Rectal smooth muscle tissue (tissue), 1 donor: ENCODE data around the gene ZNF430.

Experiments
- H3K27ac ChIP-seq: one replicate; pipeline ENCODE4 v1.7.0; 2013; ENCODE audit warnings: low read depth, low read length, inconsistent platforms
- H3K27me3 ChIP-seq: one replicate; pipeline ENCODE4 v1.7.0; 2013; ENCODE audit warnings: low read length; ENCODE audit not compliant: control insufficient read depth, insufficient read depth
- H3K36me3 ChIP-seq: one replicate; pipeline ENCODE4 v1.7.0; 2013; ENCODE audit warnings: low read length; ENCODE audit not compliant: control insufficient read depth, insufficient read depth
- H3K4me1 ChIP-seq: one replicate; pipeline ENCODE4 v1.7.0; 2013; ENCODE audit warnings: low read length; ENCODE audit not compliant: control insufficient read depth, insufficient read depth
- H3K4me3 ChIP-seq: one replicate; pipeline ENCODE4 v1.7.0; 2013; ENCODE audit warnings: low read length
- H3K9ac ChIP-seq: one replicate; pipeline ENCODE4 v1.7.0; 2013; ENCODE audit warnings: low read length

Gene ZNF430

DNA sequence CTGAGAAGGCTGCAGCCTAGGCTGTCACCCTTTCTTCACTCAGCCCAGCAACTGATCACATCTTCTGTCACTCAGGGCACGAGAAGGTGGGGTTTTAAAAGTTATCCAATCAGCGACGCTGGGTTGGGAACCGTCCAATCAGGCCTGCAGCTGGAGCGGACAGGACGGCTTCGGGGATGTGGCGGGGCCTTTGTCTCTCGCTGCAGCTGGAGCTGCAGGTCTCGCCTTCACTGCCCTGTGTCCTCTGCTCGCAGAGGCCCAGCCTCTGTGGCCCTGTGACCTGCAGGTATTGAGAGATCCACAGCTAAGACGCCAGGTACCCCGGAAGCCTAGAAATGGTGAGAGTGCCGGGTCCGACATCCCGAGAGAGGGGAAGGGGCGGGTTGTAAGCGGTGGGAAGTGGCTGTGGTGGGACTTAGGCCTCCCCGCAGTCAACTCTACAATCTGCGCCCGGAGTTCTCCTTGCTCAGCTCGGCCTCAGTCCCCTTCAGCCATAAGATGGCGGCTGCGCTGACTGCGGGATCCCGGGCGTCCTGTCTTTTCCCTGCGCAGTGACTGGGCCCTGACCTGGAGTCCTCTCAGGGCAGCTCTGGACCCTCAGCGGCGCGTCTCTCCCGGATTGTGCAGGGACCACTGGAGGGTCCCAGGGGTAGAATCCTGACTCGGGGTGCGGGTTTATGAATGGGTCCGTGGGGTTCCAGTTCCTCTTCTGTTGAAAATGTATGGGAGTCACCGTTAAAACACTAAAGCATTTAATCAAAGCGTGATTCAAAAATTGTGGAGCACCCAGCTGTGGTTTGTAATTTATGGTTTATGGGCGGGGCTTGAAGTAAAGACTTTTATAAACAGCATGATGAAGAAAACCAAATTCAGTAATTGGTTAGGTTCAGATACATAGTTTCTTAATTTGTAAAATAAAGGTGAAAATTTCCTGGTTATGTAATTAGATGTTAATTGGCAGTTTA lies 61.8 kb downstream of the ZNF430 start, which contains the start of gene ZNF714:
TSS of gene ZNF714 (plus strand) at position 193 of the 965 bp plus-strand sequence. CDS start 16,066 bp downstream, outside the sequence.
- Histone ChIP-seq H3K4me3 (peak within 1 kb of the TSS; percentile 70), H3K9ac (peak within 1 kb of the TSS; percentile 6), H3K4me1 (no peaks in the 10 kb centered on the region), H3K27ac (peak within 1 kb of the TSS; percentile 59), H3K27me3 (no peaks in the 10 kb centered on the region), H3K36me3 (no peaks in the 10 kb centered on the region)

DNA sequence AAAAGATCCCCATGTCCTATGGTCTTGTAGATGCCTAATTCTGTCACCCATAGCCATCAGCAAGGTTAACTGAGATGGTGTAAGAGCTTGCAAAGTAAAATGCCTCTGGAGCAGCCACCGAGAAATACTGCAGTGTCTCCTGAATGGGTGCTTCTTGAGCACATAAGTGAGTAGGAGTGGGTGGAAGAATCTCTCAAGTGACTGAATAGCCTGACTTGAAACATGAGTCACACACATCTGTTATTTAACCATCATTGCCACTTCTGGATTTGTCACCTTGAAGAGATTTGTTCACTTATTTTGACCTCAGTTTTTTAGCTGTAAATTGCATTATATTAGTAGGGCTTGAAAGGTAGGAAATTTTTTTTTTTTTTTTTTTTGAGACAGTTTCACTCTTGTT lies 63.9 kb downstream of the ZNF430 start:
- no peaks in the 10 kb centered on the region for H3K4me1 ChIP-seq
- no peak overlapping the region for H3K4me3 ChIP-seq
- H3K9ac ChIP-seq = no peak overlapping the region
- no peaks in the 10 kb centered on the region for H3K36me3 ChIP-seq
- no peak overlapping the region for H3K27ac ChIP-seq
- no peaks in the 10 kb centered on the region for H3K27me3 ChIP-seq

DNA sequence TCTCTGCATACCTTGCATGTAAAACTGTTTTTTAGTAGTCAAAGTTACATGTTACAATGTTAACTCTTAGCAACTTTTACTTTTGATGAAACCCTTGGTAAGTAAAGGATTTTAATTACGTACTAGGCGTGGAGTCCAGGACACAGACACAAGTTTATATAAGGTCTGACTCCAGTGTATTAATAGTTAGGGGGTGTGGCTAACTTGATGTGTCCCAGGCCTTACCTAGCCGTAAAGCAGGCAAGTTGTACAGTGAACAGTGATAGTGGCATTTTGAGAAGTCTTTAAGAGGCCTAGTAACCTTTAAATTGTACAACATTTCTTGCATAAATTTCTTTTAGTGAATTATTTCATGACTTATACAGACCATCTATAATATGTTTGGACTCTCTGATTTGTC lies 67.4 kb downstream of the ZNF430 start:
- Histone ChIP-seq H3K27me3 (no peaks in the 10 kb centered on the region), H3K9ac (no peak overlapping the region), H3K4me3 (no peak overlapping the region), H3K27ac (no peak overlapping the region), H3K36me3 (no peaks in the 10 kb centered on the region), H3K4me1 (peaks cover 5% of the 10 kb centered on the region)

DNA sequence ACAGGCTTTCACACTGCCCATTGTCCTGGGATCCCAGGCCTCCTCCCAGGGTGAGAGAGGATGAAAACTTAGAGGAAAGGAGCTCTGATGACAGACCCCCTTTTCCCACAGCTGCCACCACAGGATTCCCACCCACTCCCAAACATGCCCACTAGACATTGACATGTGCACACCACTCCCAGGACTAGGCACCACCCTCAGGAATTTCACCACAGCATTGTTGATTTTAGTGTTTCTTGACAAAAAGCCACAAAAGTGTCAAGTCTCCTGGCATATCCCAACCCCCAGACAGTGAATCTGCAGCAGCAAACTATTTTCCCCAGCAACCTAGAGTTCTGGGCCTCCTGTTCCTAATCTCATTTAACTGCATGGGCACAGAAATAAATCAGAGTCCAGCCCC lies 71.7 kb downstream of the ZNF430 start:
- H3K4me3 ChIP-seq = no peak overlapping the region
- H3K4me1 ChIP-seq = peaks cover 5% of the 10 kb centered on the region
- peak overlapping the region; percentile 45 for H3K27ac ChIP-seq
- H3K9ac ChIP-seq = no peak overlapping the region
- no peaks in the 10 kb centered on the region for H3K27me3 ChIP-seq
- no peaks in the 10 kb centered on the region for H3K36me3 ChIP-seq

DNA sequence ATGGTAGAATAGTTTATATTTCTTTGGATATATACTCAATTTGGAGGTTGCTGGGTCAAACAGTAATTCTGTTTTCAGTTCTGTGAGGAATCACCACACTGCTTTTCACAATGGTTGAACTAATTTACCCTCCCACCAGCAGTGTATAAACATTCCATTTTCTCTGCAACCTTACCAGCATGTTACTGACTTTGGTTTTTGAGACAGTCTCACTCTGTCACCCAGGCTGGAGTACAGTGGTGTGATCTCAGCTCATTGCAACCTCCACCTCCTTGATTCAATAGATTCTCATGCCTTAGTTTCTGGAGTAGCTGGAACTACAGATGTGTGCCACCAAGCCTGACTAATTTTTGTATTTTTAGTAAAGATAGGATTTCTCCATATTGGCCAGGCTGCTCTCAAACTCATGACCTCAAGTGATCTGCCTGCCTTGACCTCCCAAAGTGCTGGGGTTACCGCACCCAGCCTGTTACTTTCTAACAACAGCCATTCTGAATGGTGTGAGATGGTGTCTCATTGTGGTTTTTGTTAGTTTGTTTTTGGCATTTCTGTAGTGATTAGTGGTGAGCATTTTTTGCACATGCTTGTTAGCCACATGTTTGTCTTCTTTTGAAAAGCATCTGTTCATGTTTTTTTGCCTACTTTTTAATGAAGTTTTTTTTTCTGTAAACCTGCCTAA lies 74.0 kb downstream of the ZNF430 start:
- Histone ChIP-seq H3K9ac (no peak overlapping the region), H3K4me1 (peaks cover 5% of the 10 kb centered on the region), H3K4me3 (no peak overlapping the region), H3K36me3 (no peaks in the 10 kb centered on the region), H3K27ac (no peak overlapping the region), H3K27me3 (no peaks in the 10 kb centered on the region)

DNA sequence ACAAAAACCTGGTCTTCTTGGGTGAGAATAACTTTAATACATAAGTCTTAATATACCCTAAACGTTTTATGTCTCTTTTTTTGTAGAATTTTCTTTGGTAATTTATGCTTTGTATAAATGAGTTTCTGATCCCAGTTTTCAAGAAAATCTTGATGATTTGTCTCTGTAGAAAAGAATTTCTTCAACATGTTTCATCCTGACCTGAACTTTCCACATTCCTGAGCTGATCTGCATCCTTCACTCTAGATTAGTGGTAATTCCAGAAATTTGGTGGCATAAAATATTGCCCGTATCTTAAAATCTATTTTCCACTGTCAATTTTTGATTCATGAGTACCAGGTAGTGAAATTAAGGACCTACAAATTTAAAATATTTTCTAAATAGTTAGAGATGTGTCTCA lies 77.8 kb downstream of the ZNF430 start:
- Histone ChIP-seq H3K4me1 (no peaks in the 10 kb centered on the region), H3K36me3 (no peaks in the 10 kb centered on the region), H3K27ac (no peak overlapping the region), H3K9ac (no peak overlapping the region), H3K27me3 (no peaks in the 10 kb centered on the region), H3K4me3 (no peak overlapping the region)

DNA sequence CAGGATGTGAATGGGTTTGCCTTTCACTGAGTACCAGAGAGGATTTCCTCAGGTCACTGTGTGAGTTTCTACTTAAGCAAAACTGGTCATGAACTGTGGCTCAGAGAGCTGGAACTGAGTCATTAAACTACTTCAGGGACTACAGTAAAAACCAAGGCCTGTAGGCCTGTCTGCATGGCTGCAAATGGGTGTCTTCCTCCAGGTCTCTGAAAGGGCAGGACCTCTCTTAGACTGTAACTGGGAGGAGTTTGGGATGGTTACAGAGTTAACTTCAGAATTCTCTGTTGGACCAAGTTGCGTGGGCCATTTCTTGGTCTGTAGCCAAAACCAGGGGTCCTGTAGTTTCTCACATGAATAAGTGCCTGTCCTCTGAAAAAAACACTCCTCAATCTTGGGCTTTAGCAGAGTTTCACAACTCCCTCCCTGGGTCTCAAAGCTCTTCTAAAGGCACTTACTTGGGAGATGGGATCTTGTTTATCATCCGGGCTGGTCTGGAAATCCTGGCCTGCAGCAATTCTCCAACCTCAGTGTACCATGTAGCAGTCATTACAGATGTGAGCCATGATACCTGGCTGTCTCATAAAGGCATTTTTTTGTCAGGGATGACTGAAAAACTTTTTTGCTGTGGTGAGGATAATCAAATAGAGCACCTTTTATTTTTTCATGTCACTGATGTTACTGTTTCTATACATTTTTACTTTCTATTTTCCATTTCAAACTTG lies 81.2 kb downstream of the ZNF430 start:
- no peak overlapping the region for H3K27ac ChIP-seq
- H3K36me3 ChIP-seq = peaks cover 4% of the 10 kb centered on the region
- H3K27me3 ChIP-seq = no peaks in the 10 kb centered on the region
- no peak overlapping the region for H3K4me3 ChIP-seq
- H3K4me1 ChIP-seq = no peaks in the 10 kb centered on the region
- no peak overlapping the region for H3K9ac ChIP-seq

DNA sequence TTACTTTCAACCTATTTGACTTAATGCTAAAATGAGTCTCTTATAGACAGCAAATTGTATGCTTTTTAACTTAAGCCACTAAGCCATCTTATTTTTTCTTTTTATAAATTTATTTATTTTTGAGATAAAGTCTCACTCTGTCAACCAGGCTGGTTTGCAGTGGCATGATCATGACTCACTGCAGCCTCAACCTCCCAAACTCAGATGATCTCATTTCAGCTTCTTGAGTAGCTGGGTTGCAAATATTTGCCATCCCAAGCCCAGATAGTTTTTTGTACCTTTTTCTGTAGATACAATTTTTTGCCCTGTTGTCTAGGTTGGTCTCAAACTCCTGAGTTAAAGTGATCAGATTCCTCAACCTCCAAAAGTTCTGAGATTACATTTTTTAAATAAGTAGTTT lies 88.7 kb downstream of the ZNF430 start:
- no peaks in the 10 kb centered on the region for H3K4me1 ChIP-seq
- H3K9ac ChIP-seq = no peak overlapping the region
- H3K36me3 ChIP-seq = peaks cover 4% of the 10 kb centered on the region
- H3K27ac ChIP-seq = no peak overlapping the region
- no peaks in the 10 kb centered on the region for H3K27me3 ChIP-seq
- no peak overlapping the region for H3K4me3 ChIP-seq
